ENCODE measurements around the gene NDUFA6. TPM values are rescaled to one million over a fixed set of nuclear protein-coding genes. Genes with fewer than 3 reads are reported as not detected.

Gene NDUFA6
- polyA plus RNA-seq, 3 donors = 42.9 to 167 (median 138) TPM

DNA sequence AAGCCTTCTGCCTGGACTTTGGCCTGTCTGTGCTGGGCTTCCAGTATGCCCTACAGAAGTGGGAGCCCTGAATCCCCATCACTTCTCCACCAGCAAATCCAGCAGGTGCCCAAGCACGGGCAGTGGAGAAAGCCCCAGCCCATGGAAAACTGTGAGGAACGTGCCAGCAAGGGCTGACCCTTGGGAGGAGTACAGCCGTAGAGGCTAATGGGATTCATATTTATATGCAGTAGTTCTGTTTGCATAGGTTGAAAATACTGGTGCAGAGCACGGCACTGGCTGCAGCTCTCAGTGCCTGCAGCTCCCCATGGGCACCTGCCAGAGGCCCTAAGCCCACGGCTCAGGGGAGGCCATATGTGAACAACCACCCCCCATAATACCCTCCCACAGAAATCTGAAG is 30.1 kb downstream of the NDUFA6 start:
- H3K9me3 ChIP-seq (replicated peaks in 1 of 2; ENCODE audit: control insufficient read depth in 1 of 2, insufficient read depth in 1 of 2, low read length in 2 of 2) = peaks cover 33 to 43% of the 10 kb centered on the region in 2 donors

DNA sequence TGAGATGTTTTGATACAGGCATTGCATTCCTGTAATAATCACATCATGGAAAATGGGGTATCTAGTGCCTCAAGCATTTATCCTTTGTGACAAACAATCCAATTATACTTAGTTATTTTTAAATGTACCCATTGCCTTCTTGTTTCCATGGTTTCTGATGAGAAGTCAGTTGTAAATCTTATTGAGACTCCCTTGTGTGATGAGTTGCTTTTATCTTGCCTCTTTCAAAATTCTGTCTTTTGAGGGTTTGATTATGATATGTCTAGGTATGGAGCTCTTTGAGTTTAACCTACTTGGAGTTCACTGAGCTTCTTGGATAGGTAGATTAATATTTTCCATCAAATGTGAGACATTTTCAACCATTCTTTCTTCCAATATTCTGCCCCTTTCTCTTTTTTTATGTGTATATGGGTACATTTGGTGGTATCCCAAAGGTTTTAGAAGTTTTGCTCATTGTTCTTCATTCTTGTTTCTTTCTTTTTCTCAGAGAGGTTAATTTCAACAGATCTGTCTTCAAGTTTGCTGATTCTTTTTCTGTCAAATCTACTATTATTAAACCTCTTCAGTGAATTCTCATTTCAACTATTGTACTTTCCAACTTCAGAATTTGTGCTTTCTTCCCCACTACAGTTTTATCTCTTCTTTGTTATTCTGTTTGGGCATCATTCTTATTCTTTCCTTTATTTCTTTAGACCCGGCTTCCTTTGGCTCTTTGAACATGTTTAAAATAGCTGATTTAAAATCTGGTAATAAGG is 33.6 kb downstream of the NDUFA6 start:
- Mint-ChIP-seq H3K4me1 (peaks cover 16% of the 10 kb centered on the region), H3K27ac (no peak overlapping the region), H3K27me3 (ENCODE audit: low read depth in 3 of 3) (peaks cover 0 to 3% (median 0%) of the 10 kb centered on the region in 3 donors), H3K4me3 (no peak overlapping the region), H3K36me3 (peaks cover 46 to 52% of the 10 kb centered on the region in 2 donors), H3K9me3 (peaks cover 32 to 52% (median 42%) of the 10 kb centered on the region in 7 donors)
- intact Hi-C loops (cut with micrococcal nuclease) = no loop called here
- DNase-seq = no peak
- Histone ChIP-seq H3K27ac (ENCODE audit: low read depth in 1 of 2, low read length in 2 of 2) (no peak overlapping the region), H3K9me3 (replicated peaks in 1 of 2; ENCODE audit: control insufficient read depth in 1 of 2, insufficient read depth in 1 of 2, low read length in 2 of 2) (peaks cover 33 to 43% of the 10 kb centered on the region in 2 donors), H3K4me1 (ENCODE audit: control insufficient read depth in 1 of 2, insufficient read depth in 2 of 2, low read length in 2 of 2) (peaks cover 9 to 19% of the 10 kb centered on the region in 2 donors), H4K20me1 (ENCODE audit: insufficient read depth, low read length) (peaks cover 30% of the 10 kb centered on the region), H3K4me2 (replicated peaks; ENCODE audit: extremely low read depth, low read length, poor library complexity, severe bottlenecking) (no peak overlapping the region), H3K9ac (ENCODE audit: insufficient read depth, low read length, poor library complexity, severe bottlenecking) (no peak overlapping the region), H3K79me2 (ENCODE audit: insufficient read depth, low read length) (no peaks in the 10 kb centered on the region), H3K36me3 (replicated peaks in 1 of 2; ENCODE audit: control insufficient read depth in 1 of 2, insufficient read depth in 2 of 2, low read length in 2 of 2) (peaks cover 38 to 41% of the 10 kb centered on the region in 2 donors), H2AFZ (ENCODE audit: insufficient read depth, low read depth, low read length, poor library complexity, severe bottlenecking) (no peak overlapping the region), H3K27me3 (ENCODE audit: control insufficient read depth in 2 of 2, insufficient read depth in 2 of 2, low read length in 2 of 2) (no peaks in the 10 kb centered on the region), H3K4me3 (replicated peaks in 1 of 3; ENCODE audit: low read depth in 2 of 3, low read length in 3 of 3) (no peak overlapping the region)
- WGBS (ENCODE audit: insufficient coverage) = no CpG with 5 or more reads among the region's 1 CpG
- TF ChIP-seq CTCF (IDR thresholded peaks at IDR 0.05) = no peak

More for the DNA sequence above, 30.1 kb downstream of the NDUFA6 start:
- H3K4me1 Mint-ChIP-seq = peaks cover 4% of the 10 kb centered on the region
- peaks cover 32 to 49% (median 42%) of the 10 kb centered on the region in 7 donors for H3K9me3 Mint-ChIP-seq
- peaks cover 16% of the 10 kb centered on the region for H3K79me2 ChIP-seq (ENCODE audit: insufficient read depth, low read length)
- no peak overlapping the region for H2AFZ ChIP-seq (ENCODE audit: insufficient read depth, low read depth, low read length, poor library complexity, severe bottlenecking)
- H3K9ac ChIP-seq (ENCODE audit: insufficient read depth, low read length, poor library complexity, severe bottlenecking) = no peak overlapping the region
- H4K20me1 ChIP-seq (ENCODE audit: insufficient read depth, low read length) = peaks cover 54% of the 10 kb centered on the region
- no peak overlapping the region for H3K27ac ChIP-seq (ENCODE audit: low read depth in 1 of 2, low read length in 2 of 2)
- H3K4me1 ChIP-seq (ENCODE audit: control insufficient read depth in 1 of 2, insufficient read depth in 2 of 2, low read length in 2 of 2) = no peaks in the 10 kb centered on the region
- peaks cover 76 to 84% of the 10 kb centered on the region in 2 donors for H3K36me3 Mint-ChIP-seq
- no peak overlapping the region for H3K4me3 Mint-ChIP-seq
- H3K36me3 ChIP-seq (replicated peaks in 1 of 2; ENCODE audit: control insufficient read depth in 1 of 2, insufficient read depth in 2 of 2, low read length in 2 of 2) = peaks cover 69 to 76% of the 10 kb centered on the region in 2 donors
- 100% methylated on average over 1 of the region's 5 CpGs for WGBS (ENCODE audit: insufficient coverage)
- peaks cover 0 to 3% (median 0%) of the 10 kb centered on the region in 3 donors for H3K27me3 Mint-ChIP-seq (ENCODE audit: low read depth in 3 of 3)
- intact Hi-C loops (cut with micrococcal nuclease) = no loop called here
- no peak for TF ChIP-seq CTCF (IDR thresholded peaks at IDR 0.05)
- no peaks in the 10 kb centered on the region for H3K27me3 ChIP-seq (ENCODE audit: control insufficient read depth in 2 of 2, insufficient read depth in 2 of 2, low read length in 2 of 2)
- no peak overlapping the region for H3K27ac Mint-ChIP-seq
- H3K4me3 ChIP-seq (replicated peaks in 1 of 3; ENCODE audit: low read depth in 2 of 3, low read length in 3 of 3) = no peak overlapping the region
- H3K4me2 ChIP-seq (replicated peaks; ENCODE audit: extremely low read depth, low read length, poor library complexity, severe bottlenecking) = no peak overlapping the region
- no peak for DNase-seq
